ENCODE data around the gene NKD1. TPM values are rescaled to one million over a fixed set of nuclear protein-coding genes. Genes with fewer than 3 reads are reported as not detected.
"Not testable (repeated sequence)": the region's sequence is repeated elsewhere in the genome, so short reads cannot be mapped to it uniquely, and the experiment has no call there.

The NKD1 gene
- total RNA-seq, 1 donor from 2014 or later: 0.77 TPM

- Mint-ChIP-seq H3K4me1 (no peaks in the 10 kb centered on the region), H3K27me3 (peaks cover 19% of the 10 kb centered on the region), H3K27ac (no peak overlapping the region), H3K36me3 (ENCODE audit: low read depth) (no peaks in the 10 kb centered on the region), H3K9me3 (peaks cover 10% of the 10 kb centered on the region), H3K4me3 (no peak overlapping the region)
- no peak for DNase-seq
- intact Hi-C loops (cut with micrococcal nuclease): no loop called here
Observed at GRCh38 chr16:50526249-50526648, 21.9 kb upstream of the NKD1 start.

- no peak for DNase-seq
- Mint-ChIP-seq H3K4me1 (no peaks in the 10 kb centered on the region), H3K27ac (no peak overlapping the region), H3K36me3 (ENCODE audit: low read depth) (no peaks in the 10 kb centered on the region), H3K9me3 (peaks cover 10% of the 10 kb centered on the region), H3K27me3 (peaks cover 19% of the 10 kb centered on the region), H3K4me3 (no peak overlapping the region)
- intact Hi-C loops (cut with micrococcal nuclease): no loop called here
Observed at GRCh38 chr16:50526796-50527195, 21.4 kb upstream of the NKD1 start.

- Mint-ChIP-seq H3K9me3 (peaks cover 10% of the 10 kb centered on the region), H3K4me3 (no peak overlapping the region), H3K4me1 (no peaks in the 10 kb centered on the region), H3K27ac (no peak overlapping the region), H3K27me3 (peaks cover 11% of the 10 kb centered on the region), H3K36me3 (ENCODE audit: low read depth) (no peaks in the 10 kb centered on the region)
- intact Hi-C loops (cut with micrococcal nuclease): no loop called here
- no peak for DNase-seq
Observed at GRCh38 chr16:50528820-50529219, 19.4 kb upstream of the NKD1 start.

- Mint-ChIP-seq H3K4me1 (no peaks in the 10 kb centered on the region), H3K27ac (no peak overlapping the region), H3K36me3 (ENCODE audit: low read depth) (no peaks in the 10 kb centered on the region), H3K4me3 (no peak overlapping the region), H3K9me3 (peaks cover 10% of the 10 kb centered on the region), H3K27me3 (peaks cover 11% of the 10 kb centered on the region)
- no peak for DNase-seq
- intact Hi-C loops (cut with micrococcal nuclease): no loop called here
Observed at GRCh38 chr16:50529334-50529733, 18.9 kb upstream of the NKD1 start.

GRCh38 chr16:50530277-50531236 lies 17.6 kb upstream of the NKD1 start:
- no peak overlapping the region for H3K27ac Mint-ChIP-seq
- H3K27me3 Mint-ChIP-seq: peaks cover 11% of the 10 kb centered on the region
- no peaks in the 10 kb centered on the region for H3K4me1 Mint-ChIP-seq
- H3K4me3 Mint-ChIP-seq: no peak overlapping the region
- H3K36me3 Mint-ChIP-seq (ENCODE audit: low read depth): no peaks in the 10 kb centered on the region
- DNase-seq: no peak
- intact Hi-C loops (cut with micrococcal nuclease): no loop called here
- H3K9me3 Mint-ChIP-seq: peaks cover 10% of the 10 kb centered on the region

- Mint-ChIP-seq H3K4me3 (no peak overlapping the region), H3K9me3 (peaks cover 10% of the 10 kb centered on the region), H3K27me3 (peaks cover 11% of the 10 kb centered on the region), H3K36me3 (ENCODE audit: low read depth) (no peaks in the 10 kb centered on the region), H3K4me1 (no peaks in the 10 kb centered on the region), H3K27ac (no peak overlapping the region)
- DNase-seq: no peak
- intact Hi-C loops (cut with micrococcal nuclease): no loop called here
Observed at GRCh38 chr16:50531359-50531758, 16.8 kb upstream of the NKD1 start.

DNA sequence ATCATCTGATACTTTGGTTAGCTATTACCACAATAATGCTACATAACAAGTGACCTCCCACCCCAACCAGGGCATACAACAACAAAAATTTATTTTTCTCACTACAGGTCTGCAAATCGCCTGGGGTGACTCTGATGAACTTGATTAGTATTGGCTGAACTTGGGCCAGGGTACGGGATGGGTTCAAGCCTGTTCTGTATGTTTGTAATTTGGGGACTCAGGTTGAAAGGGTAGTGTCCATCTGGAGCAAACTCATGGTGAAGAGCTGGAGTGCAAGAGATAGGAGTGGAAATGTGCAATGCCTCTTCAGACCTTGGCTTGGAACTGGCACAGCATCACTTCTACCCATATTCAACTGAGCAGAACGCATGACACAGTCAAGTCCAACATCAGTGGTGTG lies 16.3 kb upstream of the NKD1 start:
- Mint-ChIP-seq H3K36me3 (ENCODE audit: low read depth) (no peaks in the 10 kb centered on the region), H3K27ac (no peak overlapping the region), H3K27me3 (peaks cover 11% of the 10 kb centered on the region), H3K9me3 (peaks cover 10% of the 10 kb centered on the region), H3K4me1 (no peaks in the 10 kb centered on the region), H3K4me3 (no peak overlapping the region)
- DNase-seq: no peak
- intact Hi-C loops (cut with micrococcal nuclease): no loop called here

- DNase-seq: no peak
- Mint-ChIP-seq H3K4me1 (no peaks in the 10 kb centered on the region), H3K4me3 (no peak overlapping the region), H3K9me3 (peaks cover 10% of the 10 kb centered on the region), H3K36me3 (ENCODE audit: low read depth) (no peaks in the 10 kb centered on the region), H3K27me3 (peaks cover 11% of the 10 kb centered on the region), H3K27ac (no peak overlapping the region)
- intact Hi-C loops (cut with micrococcal nuclease): no loop called here
Observed at GRCh38 chr16:50532576-50532975, 15.6 kb upstream of the NKD1 start.

DNA sequence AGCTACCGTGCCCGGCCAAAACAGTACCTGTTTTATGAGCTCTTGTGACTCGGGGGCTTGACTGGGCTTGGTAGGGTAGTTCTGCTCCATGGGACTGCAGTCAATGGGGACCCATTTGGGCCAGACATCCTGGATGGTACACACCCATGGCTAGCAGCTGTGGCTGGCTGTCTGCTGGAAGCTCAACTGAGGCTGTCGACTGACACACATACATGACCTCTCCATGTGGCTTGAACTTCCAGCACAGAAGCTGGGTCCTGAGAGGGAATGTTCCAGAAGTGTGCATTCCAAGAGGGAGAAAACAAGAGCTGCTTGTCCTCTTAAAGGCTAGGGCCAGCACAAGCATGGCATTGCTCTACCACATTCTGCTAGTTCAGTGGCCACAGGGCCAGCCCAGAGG lies 14.9 kb upstream of the NKD1 start:
- H3K27me3 Mint-ChIP-seq: peaks cover 11% of the 10 kb centered on the region
- no peaks in the 10 kb centered on the region for H3K4me1 Mint-ChIP-seq
- H3K27ac Mint-ChIP-seq: no peak overlapping the region
- intact Hi-C loops (cut with micrococcal nuclease): no loop called here
- peaks cover 9% of the 10 kb centered on the region for H3K9me3 Mint-ChIP-seq
- no peak overlapping the region for H3K4me3 Mint-ChIP-seq
- H3K36me3 Mint-ChIP-seq (ENCODE audit: low read depth): no peaks in the 10 kb centered on the region
- DNase-seq: no peak

GRCh38 chr16:50534091-50534490 lies 14.1 kb upstream of the NKD1 start:
- H3K9me3 Mint-ChIP-seq: peaks cover 6% of the 10 kb centered on the region
- H3K27me3 Mint-ChIP-seq: peaks cover 11% of the 10 kb centered on the region
- no peak overlapping the region for H3K4me3 Mint-ChIP-seq
- DNase-seq: no peak
- no peaks in the 10 kb centered on the region for H3K4me1 Mint-ChIP-seq
- H3K27ac Mint-ChIP-seq: no peak overlapping the region
- intact Hi-C loops (cut with micrococcal nuclease): no loop called here
- H3K36me3 Mint-ChIP-seq (ENCODE audit: low read depth): no peaks in the 10 kb centered on the region

- DNase-seq: no peak
- intact Hi-C loops (cut with micrococcal nuclease): no loop called here
- Mint-ChIP-seq H3K36me3 (ENCODE audit: low read depth) (no peaks in the 10 kb centered on the region), H3K27ac (no peak overlapping the region), H3K4me3 (no peak overlapping the region), H3K27me3 (peaks cover 13% of the 10 kb centered on the region), H3K4me1 (no peaks in the 10 kb centered on the region), H3K9me3 (peaks cover 6% of the 10 kb centered on the region)
Observed at GRCh38 chr16:50534556-50534955, 13.6 kb upstream of the NKD1 start.

DNA sequence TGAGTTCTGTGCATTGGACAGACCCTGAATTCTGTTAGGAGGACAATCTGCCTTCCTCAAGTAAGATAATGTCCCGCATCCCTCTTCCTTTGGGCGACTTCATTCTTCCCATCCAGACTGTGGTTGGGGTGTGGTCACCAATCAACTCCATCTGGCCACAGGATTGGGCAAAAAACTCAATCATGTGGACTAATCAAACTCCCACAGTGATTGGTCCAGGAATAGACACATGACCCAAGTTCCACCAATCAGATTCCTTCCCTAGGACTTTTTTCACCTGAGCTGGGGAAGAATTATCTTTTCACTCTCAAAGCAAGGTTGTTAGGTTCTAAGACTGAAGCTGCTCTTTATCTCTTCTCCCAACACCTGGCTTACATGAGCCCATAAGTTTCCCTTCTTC lies 13.2 kb upstream of the NKD1 start:
- H3K27me3 Mint-ChIP-seq: peaks cover 13% of the 10 kb centered on the region
- no peak overlapping the region for H3K4me3 Mint-ChIP-seq
- DNase-seq: no peak
- no peaks in the 10 kb centered on the region for H3K36me3 Mint-ChIP-seq (ENCODE audit: low read depth)
- peaks cover 5% of the 10 kb centered on the region for H3K9me3 Mint-ChIP-seq
- intact Hi-C loops (cut with micrococcal nuclease): no loop called here
- no peaks in the 10 kb centered on the region for H3K4me1 Mint-ChIP-seq
- H3K27ac Mint-ChIP-seq: no peak overlapping the region

DNA sequence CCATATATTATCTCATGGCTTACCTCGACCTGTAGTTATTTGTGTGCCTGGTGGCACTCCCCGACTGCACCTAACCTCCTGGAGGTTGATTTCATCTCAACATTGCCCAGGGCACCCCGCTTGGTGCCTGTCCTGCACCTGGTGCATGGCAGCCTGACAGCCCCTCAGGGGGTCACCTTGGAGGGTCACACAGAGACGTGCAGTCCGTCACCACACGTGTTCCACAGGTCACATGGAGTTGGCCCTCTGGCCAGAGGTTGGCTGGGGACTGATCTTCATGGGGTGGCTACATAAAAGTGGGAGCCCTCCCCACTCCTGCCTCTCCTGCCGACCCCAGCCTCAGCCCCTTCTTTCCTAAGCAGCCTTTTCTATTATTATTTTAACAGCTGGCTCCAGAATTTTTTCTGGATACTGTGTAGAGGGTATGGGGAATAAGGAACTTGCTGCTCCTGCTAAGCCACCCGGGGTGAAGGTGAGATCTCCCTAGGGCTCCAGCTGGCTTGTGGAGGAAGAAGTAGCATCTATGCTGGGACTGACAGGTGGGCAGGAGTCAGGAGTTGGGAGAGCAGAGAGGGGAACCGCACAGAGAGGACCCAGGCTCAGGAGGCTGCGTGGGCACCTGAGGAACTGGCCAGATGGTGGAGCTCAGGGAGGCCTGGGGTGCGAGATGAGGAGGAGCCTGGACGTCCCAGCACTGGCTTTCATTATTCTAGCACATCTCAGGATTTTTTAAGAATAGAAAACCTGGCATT lies 12.5 kb upstream of the NKD1 start:
- no peaks in the 10 kb centered on the region for H3K9me3 Mint-ChIP-seq
- no peak overlapping the region for H3K27ac Mint-ChIP-seq
- H3K36me3 Mint-ChIP-seq (ENCODE audit: low read depth): no peaks in the 10 kb centered on the region
- H3K4me3 Mint-ChIP-seq: no peak overlapping the region
- no peak for DNase-seq
- H3K27me3 Mint-ChIP-seq: peaks cover 11% of the 10 kb centered on the region
- intact Hi-C loops (cut with micrococcal nuclease): no loop called here
- no peaks in the 10 kb centered on the region for H3K4me1 Mint-ChIP-seq

DNA sequence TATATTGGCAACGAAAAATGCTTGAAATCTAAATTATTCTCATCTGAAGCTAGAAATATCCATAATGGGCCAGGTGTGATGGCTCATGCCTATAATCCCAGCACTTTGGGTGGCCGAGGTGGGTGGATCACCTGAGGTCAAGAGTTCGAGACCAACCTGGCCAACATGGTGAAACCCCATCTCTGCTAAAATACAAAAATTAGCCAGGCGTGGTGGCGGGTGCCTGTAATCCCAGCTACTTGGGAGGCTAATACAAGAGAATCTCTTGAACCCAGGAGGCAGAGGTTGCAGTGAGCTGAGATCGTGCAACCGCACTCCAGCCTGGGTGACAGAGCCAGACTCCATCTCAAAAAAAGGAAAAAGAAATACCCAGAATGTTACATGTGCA lies 11.9 kb upstream of the NKD1 start:
- H3K9me3 Mint-ChIP-seq; H3K36me3 Mint-ChIP-seq (ENCODE audit: low read depth); H3K4me3 Mint-ChIP-seq; intact Hi-C loops (cut with micrococcal nuclease); DNase-seq; H3K27ac Mint-ChIP-seq; H3K4me1 Mint-ChIP-seq: not testable (repeated sequence)
- peaks cover 13% of the 10 kb centered on the region for H3K27me3 Mint-ChIP-seq

All from activated CD4-positive, alpha-beta T cell treated with anti-CD3 and anti-CD28 coated beads, Interleukin-2, amount 10 ng/mL, durations not matched to agents 24 days and 14 days (primary cell).